IPS DF 6.9 (cell line): ENCODE measurements around the gene PPFIA2.

Experiments
- DNase-seq: peaks from one replicate; pipeline ENCODE4 v3.0.0-alpha.2; 2013; ENCODE audit warnings: low read depth, low spot score
- H3K27ac ChIP-seq: one replicate; pipeline ENCODE4 v1.5.1; 2013; ENCODE audit warnings: low read length, control low read depth
- H3K27me3 ChIP-seq: 2 replicates; pipeline ENCODE4 v1.6.1; 2013; ENCODE audit warnings: mild to moderate bottlenecking, low read length; ENCODE audit not compliant: control insufficient read depth, insufficient read depth
- H3K36me3 ChIP-seq: 2 replicates; pipeline ENCODE4 v1.6.1; 2013; ENCODE audit warnings: low read length; ENCODE audit not compliant: control insufficient read depth, insufficient read depth
- H3K4me1 ChIP-seq: 2 replicates; pipeline ENCODE4 v1.6.1; 2013; ENCODE audit warnings: low read length; ENCODE audit not compliant: control insufficient read depth, insufficient read depth
- H3K4me3 ChIP-seq: 2 replicates; pipeline ENCODE4 v1.5.1; 2013; ENCODE audit warnings: mild to moderate bottlenecking, low read length
- H3K9me3 ChIP-seq: 2 replicates; pipeline ENCODE4 v1.6.1; 2013; ENCODE audit warnings: low read length, inconsistent platforms; ENCODE audit not compliant: control insufficient read depth, insufficient read depth
- WGBS: extraction: QIAGEN DNeasy Blood & Tissue Kit; methylation state at CpG from one replicate; pipeline ENCODE4 v1.1.7; 2013; ENCODE audit warnings: mixed read lengths, missing lambda C conversion rate; ENCODE audit not compliant: insufficient read length, insufficient coverage; 5-methylcytosine and 5-hydroxymethylcytosine counted together

Gene PPFIA2

GRCh38 chr12:81518638-81519037, 240.5 kb downstream of the PPFIA2 start:
- no peak for DNase-seq
- H3K9me3 ChIP-seq: no peaks in the 10 kb centered on the region
- H3K4me1 ChIP-seq: no peaks in the 10 kb centered on the region
- H3K4me3 ChIP-seq: no peak overlapping the region
- no peaks in the 10 kb centered on the region for H3K36me3 ChIP-seq
- no peaks in the 10 kb centered on the region for H3K27me3 ChIP-seq
- no peak overlapping the region for H3K27ac ChIP-seq
- no CpG with 5 or more reads among the region's 1 CpG for WGBS

GRCh38 chr12:81517296-81517695, 241.9 kb downstream of the PPFIA2 start:
- Histone ChIP-seq H3K4me1 (no peaks in the 10 kb centered on the region), H3K9me3 (no peaks in the 10 kb centered on the region), H3K4me3 (no peak overlapping the region), H3K36me3 (no peaks in the 10 kb centered on the region), H3K27ac (no peak overlapping the region), H3K27me3 (no peaks in the 10 kb centered on the region)
- DNase-seq: no peak
- no CpG with 5 or more reads among the region's 6 CpGs for WGBS

GRCh38 chr12:81502912-81503695, 256.0 kb downstream of the PPFIA2 start:
- H3K27me3 ChIP-seq: no peaks in the 10 kb centered on the region
- no peak overlapping the region for H3K27ac ChIP-seq
- no peaks in the 10 kb centered on the region for H3K4me1 ChIP-seq
- no CpG with 5 or more reads among the region's 3 CpGs for WGBS
- DNase-seq: no peak
- no peaks in the 10 kb centered on the region for H3K36me3 ChIP-seq
- H3K4me3 ChIP-seq: no peak overlapping the region
- no peaks in the 10 kb centered on the region for H3K9me3 ChIP-seq

- Histone ChIP-seq H3K4me1 (no peaks in the 10 kb centered on the region), H3K9me3 (no peaks in the 10 kb centered on the region), H3K27me3 (no peaks in the 10 kb centered on the region), H3K4me3 (no peak overlapping the region), H3K27ac (no peak overlapping the region), H3K36me3 (no peaks in the 10 kb centered on the region)
- WGBS: no CpG with 5 or more reads among the region's 2 CpGs
- DNase-seq: no peak
These were observed 258.4 kb downstream of the PPFIA2 start for GRCh38 chr12:81500788-81501187.

GRCh38 chr12:81499809-81500208, 259.3 kb downstream of the PPFIA2 start:
- no peak for DNase-seq
- H3K4me3 ChIP-seq: no peak overlapping the region
- H3K36me3 ChIP-seq: no peaks in the 10 kb centered on the region
- H3K27me3 ChIP-seq: no peaks in the 10 kb centered on the region
- H3K9me3 ChIP-seq: no peaks in the 10 kb centered on the region
- WGBS: no CpG with 5 or more reads among the region's 4 CpGs
- no peaks in the 10 kb centered on the region for H3K4me1 ChIP-seq
- no peak overlapping the region for H3K27ac ChIP-seq

- no peaks in the 10 kb centered on the region for H3K27me3 ChIP-seq
- no CpG with 5 or more reads among the region's 2 CpGs for WGBS
- H3K27ac ChIP-seq: no peak overlapping the region
- H3K36me3 ChIP-seq: no peaks in the 10 kb centered on the region
- no peak for DNase-seq
- no peaks in the 10 kb centered on the region; the same call in 1 of the 2 replicates for H3K4me1 ChIP-seq
- no peaks in the 10 kb centered on the region for H3K9me3 ChIP-seq
- no peak overlapping the region for H3K4me3 ChIP-seq
These were observed 266.9 kb downstream of the PPFIA2 start for GRCh38 chr12:81492131-81492720.

GRCh38 chr12:81472934-81473333, 286.2 kb downstream of the PPFIA2 start:
- no CpG with 5 or more reads among the region's 5 CpGs for WGBS
- Histone ChIP-seq H3K4me3 (no peak overlapping the region), H3K4me1 (no peaks in the 10 kb centered on the region), H3K36me3 (no peaks in the 10 kb centered on the region), H3K9me3 (no peaks in the 10 kb centered on the region), H3K27me3 (no peaks in the 10 kb centered on the region), H3K27ac (no peak overlapping the region)
- no peak for DNase-seq

GRCh38 chr12:81470923-81471322, 288.2 kb downstream of the PPFIA2 start:
- no CpG with 5 or more reads among the region's 1 CpG for WGBS
- H3K27me3 ChIP-seq: no peaks in the 10 kb centered on the region
- H3K9me3 ChIP-seq: no peaks in the 10 kb centered on the region
- DNase-seq: no peak
- H3K27ac ChIP-seq: no peak overlapping the region
- no peaks in the 10 kb centered on the region for H3K4me1 ChIP-seq
- no peaks in the 10 kb centered on the region for H3K36me3 ChIP-seq
- no peak overlapping the region for H3K4me3 ChIP-seq

- Histone ChIP-seq H3K4me3 (no peak overlapping the region), H3K36me3 (no peaks in the 10 kb centered on the region), H3K4me1 (no peaks in the 10 kb centered on the region), H3K9me3 (no peaks in the 10 kb centered on the region), H3K27me3 (no peaks in the 10 kb centered on the region), H3K27ac (no peak overlapping the region)
- DNase-seq: no peak
- no CpG with 5 or more reads among the region's 2 CpGs for WGBS
These were observed 290.9 kb downstream of the PPFIA2 start for GRCh38 chr12:81468206-81468605.

- no CpG with 5 or more reads among the region's 3 CpGs for WGBS
- no peak for DNase-seq
- H3K27ac ChIP-seq: no peak overlapping the region
- no peaks in the 10 kb centered on the region for H3K9me3 ChIP-seq
- no peaks in the 10 kb centered on the region for H3K36me3 ChIP-seq
- H3K27me3 ChIP-seq: no peaks in the 10 kb centered on the region
- H3K4me3 ChIP-seq: no peak overlapping the region
- no peaks in the 10 kb centered on the region for H3K4me1 ChIP-seq
These were observed 293.3 kb downstream of the PPFIA2 start for GRCh38 chr12:81465876-81466275.

GRCh38 chr12:81465191-81465590, 294.0 kb downstream of the PPFIA2 start:
- Histone ChIP-seq H3K4me3 (no peak overlapping the region), H3K36me3 (no peaks in the 10 kb centered on the region), H3K27me3 (no peaks in the 10 kb centered on the region), H3K27ac (no peak overlapping the region), H3K4me1 (no peaks in the 10 kb centered on the region), H3K9me3 (no peaks in the 10 kb centered on the region)
- WGBS: no CpG with 5 or more reads among the region's 3 CpGs
- no peak for DNase-seq
